ENCODE data around the gene PPIAL4G.
"Not testable (repeated sequence)": the region's sequence is repeated elsewhere in the genome, so short reads cannot be mapped to it uniquely, and the experiment has no call there.

The PPIAL4G gene

DNA sequence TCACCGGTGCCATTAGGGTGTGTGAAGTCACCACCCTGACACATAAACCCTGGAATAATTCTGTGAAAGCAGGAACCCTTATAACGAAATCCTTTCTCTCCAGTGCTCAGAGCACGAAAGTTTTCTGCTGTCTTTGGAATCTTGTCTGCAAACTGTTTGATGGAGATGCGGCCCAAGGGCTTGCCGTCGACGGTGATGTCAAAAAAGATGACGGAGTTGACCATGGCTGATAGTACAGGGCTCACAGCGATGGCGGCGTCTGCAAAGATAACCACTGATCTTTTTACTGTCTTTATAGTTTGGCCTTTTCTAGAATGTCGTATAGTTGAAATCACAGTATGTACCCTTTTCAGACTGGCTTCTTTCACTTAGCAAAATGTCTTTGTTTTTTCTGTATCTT, at the start of gene PPIAL4G:
TSS of gene PPIAL4G (minus strand) at position 274 of the 400 bp plus-strand sequence. CDS start at position 224, 50 bp downstream.
- DNase-seq = not testable (repeated sequence)

DNA sequence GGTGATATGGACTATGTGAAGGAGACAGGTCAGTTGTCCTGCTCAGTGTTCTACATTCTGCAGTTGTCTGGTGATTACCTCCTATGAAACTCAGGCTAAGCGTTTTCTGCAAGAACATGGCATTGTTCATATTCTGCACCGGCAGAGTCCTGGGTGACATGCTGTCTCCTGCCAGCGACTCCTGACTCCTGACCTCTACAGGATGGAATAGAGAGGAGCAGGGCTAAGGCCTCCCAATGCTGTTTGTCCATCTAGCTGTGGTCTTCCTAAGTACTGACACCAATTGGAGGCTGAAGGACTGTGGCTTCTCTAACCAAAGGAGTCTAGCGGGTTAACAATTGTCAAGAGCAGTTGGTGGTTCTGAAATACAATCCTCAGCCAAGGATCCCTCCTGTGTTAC, 49.1 kb upstream of the PPIAL4G start:
- DNase-seq = not testable (repeated sequence)

- DNase-seq = peak; percentile 80
These were observed 46.0 kb upstream of the PPIAL4G start for GRCh38 chr1:148529101-148529567.

GRCh38 chr1:148528591-148528990, 45.5 kb upstream of the PPIAL4G start:
- not testable (repeated sequence) for DNase-seq

DNA sequence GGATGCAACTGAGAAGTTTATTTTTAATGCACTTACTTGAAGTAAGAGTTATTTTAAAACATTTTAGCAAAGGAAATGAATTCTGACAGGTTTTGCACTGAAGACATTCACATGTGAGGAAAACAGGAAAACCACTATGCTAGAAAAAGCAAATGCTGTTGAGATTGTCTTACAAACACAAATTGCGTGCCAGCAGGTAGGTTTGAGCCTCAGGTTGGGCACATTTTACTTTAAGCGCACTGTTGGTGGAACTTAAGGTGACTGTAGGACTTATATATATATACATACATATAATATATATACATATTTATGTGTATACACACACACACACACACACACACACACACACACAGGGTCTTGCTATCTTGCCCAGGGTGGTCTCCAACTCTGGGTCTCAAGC, 43.5 kb upstream of the PPIAL4G start:
- not testable (repeated sequence) for DNase-seq

- DNase-seq = peak; percentile 22
These were observed 40.4 kb upstream of the PPIAL4G start for GRCh38 chr1:148523205-148524144.

GRCh38 chr1:148522561-148523204, 39.6 kb upstream of the PPIAL4G start:
- DNase-seq = peak; percentile 97

DNA sequence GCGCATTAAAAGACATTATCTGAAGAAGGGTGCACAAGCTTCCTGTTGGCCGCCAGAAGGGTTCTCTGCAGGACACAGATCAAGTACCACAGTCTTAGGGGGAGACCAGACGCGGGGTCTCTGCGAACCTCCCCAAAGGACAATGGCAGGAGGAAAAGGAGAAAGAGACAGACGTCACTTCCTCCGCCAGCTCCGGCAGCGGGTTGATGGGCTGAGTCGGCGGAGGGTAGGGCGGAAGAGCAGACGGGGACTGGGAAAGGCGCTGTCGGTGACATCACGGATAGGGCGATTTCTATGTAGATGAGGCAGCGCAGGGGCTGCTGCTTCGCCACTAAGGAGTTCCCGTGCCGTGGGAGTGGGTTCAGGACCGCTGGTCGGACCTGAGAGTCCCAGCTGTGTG, 39.0 kb upstream of the PPIAL4G start:
- DNase-seq = peak; percentile 93

DNA sequence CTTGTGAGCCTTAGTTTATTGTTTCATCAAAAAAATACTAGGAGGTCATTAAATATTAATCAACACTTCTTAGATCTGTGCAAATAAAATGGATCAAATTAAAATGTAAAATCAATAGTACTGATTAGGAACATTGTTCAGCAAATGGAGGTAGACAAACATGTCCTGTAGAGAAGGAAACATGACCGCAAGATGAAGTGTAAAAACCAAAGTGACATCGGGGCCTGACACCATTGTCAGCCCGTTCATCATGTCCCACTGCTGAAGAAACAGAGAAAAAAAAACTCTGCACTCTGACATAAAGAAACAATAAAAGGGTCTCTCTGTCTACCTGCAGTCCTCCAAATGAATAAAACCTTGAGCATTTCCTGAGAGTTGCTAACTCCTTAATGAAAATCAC, 31.2 kb upstream of the PPIAL4G start:
- DNase-seq = not testable (repeated sequence)

DNA sequence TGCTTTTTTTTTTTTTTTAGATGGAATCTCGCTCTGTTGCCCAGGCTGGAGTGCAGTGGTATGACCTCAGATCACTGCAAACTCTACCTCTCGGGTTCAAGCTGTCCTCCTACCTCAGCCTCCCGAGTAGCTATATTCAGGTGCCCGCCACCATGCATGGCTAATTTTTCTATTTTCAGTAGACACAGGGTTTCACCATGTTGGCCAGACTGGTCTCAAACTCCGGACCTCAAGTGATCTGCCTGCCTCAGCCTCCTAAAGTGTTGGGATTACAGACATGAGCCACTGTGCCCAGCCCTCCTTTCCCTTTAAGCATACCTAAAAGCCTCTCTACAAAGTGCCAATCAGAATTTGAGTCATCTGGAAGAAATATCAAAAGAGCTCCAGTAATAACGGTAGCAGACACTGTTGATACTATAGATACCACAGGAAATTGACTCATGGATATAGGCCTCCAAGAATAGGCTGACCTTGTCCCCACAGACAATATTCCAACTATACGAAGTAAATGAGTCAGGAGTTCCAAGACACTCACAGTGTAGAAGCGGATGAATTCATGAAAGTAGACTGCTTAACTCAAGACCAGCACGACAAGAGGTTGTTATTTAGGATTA, 29.6 kb upstream of the PPIAL4G start:
- peak; percentile 80 for DNase-seq

DNA sequence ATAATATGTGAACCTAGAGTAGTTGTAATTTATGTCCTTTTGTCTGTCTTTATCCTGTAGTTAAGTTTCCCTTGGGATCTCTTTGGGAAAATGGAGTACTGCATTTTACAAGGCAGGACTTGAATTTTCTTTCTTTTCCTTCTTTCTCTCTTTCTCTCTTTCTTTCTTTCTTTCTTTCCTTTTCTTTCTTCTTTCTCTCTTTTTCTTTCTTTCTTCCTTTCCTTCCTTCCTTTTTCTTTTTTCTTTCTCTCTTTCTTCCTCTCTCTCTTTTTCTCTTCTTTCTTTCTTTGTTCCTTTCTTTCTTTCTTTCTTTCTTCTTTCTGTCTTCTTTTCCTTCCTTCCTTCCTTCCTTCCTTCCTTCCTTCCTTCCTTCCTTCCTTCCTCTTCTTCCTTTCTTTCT, 10.8 kb upstream of the PPIAL4G start:
- not testable (repeated sequence) for DNase-seq

- DNase-seq = peak; percentile 62
These were observed 2.0 kb downstream of the PPIAL4G start for GRCh38 chr1:148481134-148481533.

DNA sequence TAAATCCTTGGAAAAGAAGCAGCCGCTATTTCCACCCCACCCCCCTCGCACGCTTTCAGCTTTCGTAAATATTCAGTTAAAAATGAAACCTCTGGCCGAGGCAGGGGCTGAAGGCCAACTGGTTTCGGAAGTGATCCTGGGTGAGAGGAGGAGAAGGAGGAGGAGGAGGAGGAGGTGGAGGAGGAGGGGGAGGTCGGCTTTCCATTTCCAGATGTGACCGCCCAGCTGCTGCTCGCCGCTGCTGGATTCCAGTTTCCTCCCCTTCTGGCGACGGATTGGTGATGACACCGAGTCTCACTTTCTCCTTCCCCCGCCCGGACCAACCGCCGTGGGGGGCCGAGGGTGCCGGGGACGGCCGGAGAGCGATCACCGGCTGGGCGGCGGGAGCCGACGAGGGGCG, 23.4 kb downstream of the PPIAL4G start:
- DNase-seq = not testable (repeated sequence)

GRCh38 chr1:148458901-148459581, 24.1 kb downstream of the PPIAL4G start:
- peak; percentile 44 for DNase-seq

GRCh38 chr1:148458398-148458797, 24.7 kb downstream of the PPIAL4G start:
- DNase-seq = peak; percentile 58

GRCh38 chr1:148452845-148453244, 30.3 kb downstream of the PPIAL4G start:
- not testable (repeated sequence) for DNase-seq

DNA sequence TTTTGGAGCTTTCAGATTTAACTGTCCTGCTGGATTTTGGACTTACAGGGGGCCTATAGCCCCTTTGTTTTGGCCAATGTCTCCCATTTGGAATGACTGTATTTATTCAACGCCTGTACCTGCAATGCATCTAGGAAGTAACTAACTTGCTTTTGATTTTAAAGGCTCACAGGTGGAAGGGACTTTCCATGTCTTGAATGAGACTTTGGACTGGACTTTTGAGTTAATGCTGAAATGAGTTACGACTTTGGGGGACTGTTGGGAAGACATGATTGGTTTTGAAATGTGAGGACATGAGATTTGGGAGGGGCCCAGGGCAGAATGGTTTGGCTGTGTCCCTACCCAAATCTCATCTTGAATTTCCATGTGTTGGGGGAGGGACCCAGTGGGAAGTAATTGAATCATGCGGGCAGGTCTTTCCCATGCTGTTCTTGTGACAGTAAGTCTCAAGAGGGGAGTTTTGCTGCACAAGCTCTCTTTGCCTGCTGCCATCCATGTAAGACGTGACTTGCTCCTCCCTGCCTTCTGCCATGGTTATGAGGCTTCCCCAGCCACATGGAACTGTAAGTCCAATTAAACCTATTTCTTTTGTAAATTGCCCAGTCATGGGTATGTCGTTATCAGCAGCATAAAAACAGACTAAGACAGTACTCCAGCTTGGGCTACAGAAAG, 43.3 kb downstream of the PPIAL4G start:
- DNase-seq = not testable (repeated sequence)

DNA sequence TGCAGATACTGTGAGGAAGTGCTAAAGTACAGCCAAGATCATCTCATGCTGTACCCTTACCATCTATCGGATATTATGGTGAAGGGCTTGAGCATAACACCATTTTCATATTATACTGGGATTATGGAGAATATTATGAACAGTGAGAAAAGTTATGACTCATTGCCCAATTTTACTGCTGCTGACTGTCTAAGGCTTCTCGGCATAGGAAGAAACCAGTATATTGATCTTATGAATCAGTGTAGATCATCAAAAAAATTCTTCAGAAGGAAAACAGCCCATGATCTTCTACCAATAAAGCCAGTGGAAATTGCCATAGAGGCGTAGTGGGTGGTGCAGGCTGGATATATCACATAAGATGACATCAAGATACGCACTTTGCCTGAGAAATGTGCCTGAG, 47.7 kb downstream of the PPIAL4G start:
- DNase-seq = no peak

- no peak for DNase-seq
These were observed 48.3 kb downstream of the PPIAL4G start for GRCh38 chr1:148434832-148435231.

DNA sequence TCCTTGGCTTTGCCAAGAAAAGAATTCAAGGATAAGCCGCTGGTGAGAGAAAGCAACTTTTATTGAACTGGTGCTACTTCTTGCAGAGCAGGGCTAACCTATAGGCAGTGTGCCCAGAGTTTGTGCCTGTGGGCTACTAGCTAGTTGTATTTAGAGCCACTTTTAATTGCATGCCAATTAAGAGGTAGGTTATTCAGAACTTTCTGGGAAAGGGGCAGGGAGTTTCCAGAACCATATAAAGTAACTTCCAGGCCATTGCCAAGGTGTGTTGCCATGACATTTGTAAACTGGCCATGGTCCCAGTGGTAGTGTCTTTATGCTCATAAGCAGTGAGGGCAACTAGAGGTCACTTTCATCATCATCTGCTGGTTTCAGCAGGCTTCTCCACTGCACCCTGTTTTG, 50.2 kb downstream of the PPIAL4G start:
- not testable (repeated sequence) for DNase-seq

Measured in activated CD4-positive, alpha-beta T cell treated with anti-CD3 and anti-CD28 coated beads, Interleukin-2, Interleukin-6, amounts not matched to agents 100 ng/mL and 50 ng/mL, durations not matched to agents 16 hours and 8 hours (primary cell).